GM13977 (cell line): ENCODE data around the gene SNX10.

Experiments used
- DNase-seq: peaks from one replicate; pipeline ENCODE4 v3.0.0; 2012; ENCODE audit warnings: low spot score
- CTCF ChIP-seq: IDR thresholded peaks from 2 replicates; pipeline ENCODE4 v1.5.1; 2012; ENCODE audit warnings: mild to moderate bottlenecking, control low read depth; ENCODE audit not compliant: insufficient read depth; ENCODE audit errors: extremely low read depth, missing control alignments
- in situ Hi-C: fragments of 300-500 bp; cut with MboI; formaldehyde crosslinking; loops from one replicate; pipeline ENCODE4 v1.12.0; 2022; ENCODE audit warnings: low sequenced_read_pairs, low pct_unique_long_range_greater_than_20kb, mixed read lengths, inconsistent platforms; ENCODE audit not compliant: unreplicated experiment

The SNX10 gene

GRCh38 chr7:26413007-26413691, 121.5 kb downstream of the SNX10 start:
- in situ Hi-C loops = no loop called here

GRCh38 chr7:26416004-26416403, 124.3 kb downstream of the SNX10 start:
- no peak for TF ChIP-seq CTCF
- in situ Hi-C loops = no loop called here
- DNase-seq = no peak

More at GRCh38 chr7:26413007-26413691, 121.5 kb downstream of the SNX10 start:
- no peak for DNase-seq
- no peak for TF ChIP-seq CTCF

GRCh38 chr7:26417911-26418413, 126.3 kb downstream of the SNX10 start:
- TF ChIP-seq CTCF = no peak
- no peak for DNase-seq
- in situ Hi-C loops = no loop called here

- DNase-seq = no peak
- in situ Hi-C loops = no loop called here
- TF ChIP-seq CTCF = no peak
Observed at GRCh38 chr7:26419198-26419597, 127.5 kb downstream of the SNX10 start.

- in situ Hi-C loops = no loop called here
- no peak for DNase-seq
- TF ChIP-seq CTCF = no peak
Observed at GRCh38 chr7:26420422-26421019, 128.9 kb downstream of the SNX10 start.

GRCh38 chr7:26422761-26423160, 131.1 kb downstream of the SNX10 start:
- TF ChIP-seq CTCF = no peak
- in situ Hi-C loops = no loop called here
- no peak for DNase-seq
